GM18517 (cell line): ENCODE data around the gene ANP32B.

ENCODE experiments used
- ATAC-seq: cut with Tn5 transposase; IDR thresholded peaks from one replicate; pipeline ENCODE4 v1.9.1; 2021; ENCODE audit warnings: mild to moderate bottlenecking, moderate library complexity; ENCODE audit not compliant: unreplicated experiment

ANP32B gene

DNA sequence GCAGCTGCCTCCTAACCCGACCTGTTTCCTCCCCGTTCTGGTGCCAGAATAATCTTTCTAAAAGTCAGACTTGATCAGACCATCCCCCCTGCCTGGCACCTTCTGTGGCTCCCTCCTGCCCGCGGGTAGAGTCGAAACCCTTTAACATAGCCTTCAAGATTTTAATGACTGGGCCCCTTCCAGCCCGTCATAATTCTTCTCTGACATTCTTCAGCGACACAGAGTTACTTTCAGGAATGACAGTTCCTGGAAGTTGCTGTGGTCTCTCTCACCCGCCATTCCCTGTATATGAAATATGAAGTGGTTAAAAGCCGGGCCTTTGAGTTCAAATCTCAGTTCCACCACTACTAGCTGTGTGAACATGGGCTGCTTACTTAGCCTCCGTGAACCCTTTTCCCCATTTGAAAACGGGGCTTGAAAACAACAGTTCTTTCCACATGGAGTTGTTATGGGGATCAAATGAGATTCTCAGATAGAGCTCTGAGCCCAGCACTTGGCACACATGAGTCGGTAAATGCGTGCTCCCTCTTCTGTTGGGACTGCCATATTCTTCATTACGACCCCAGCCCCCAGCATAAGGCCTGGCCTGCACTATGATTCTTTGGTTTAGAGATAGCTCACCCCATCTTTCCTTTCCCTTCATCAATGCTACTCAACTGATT lies 74.1 kb downstream of the ANP32B start:
- no peak for ATAC-seq

DNA sequence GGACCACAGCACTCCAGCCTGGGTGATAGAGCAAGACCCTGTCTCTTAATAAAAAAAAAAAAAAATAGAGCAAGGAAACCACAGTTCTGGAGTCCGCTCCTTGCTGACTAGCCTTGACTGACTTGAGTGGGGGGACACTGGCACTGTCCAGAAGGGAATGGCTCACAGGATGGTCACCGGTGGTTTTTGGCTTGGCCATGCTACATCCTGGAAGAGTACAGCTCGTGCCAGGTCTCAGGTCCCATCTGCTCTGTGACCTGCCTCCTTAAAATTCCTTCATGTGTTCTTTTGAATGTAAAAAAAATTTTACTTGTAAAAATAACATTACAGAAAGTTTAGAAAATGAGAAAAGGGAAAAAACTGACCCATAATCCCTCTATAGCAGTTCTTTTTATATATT lies 79.0 kb downstream of the ANP32B start:
- no peak for ATAC-seq

DNA sequence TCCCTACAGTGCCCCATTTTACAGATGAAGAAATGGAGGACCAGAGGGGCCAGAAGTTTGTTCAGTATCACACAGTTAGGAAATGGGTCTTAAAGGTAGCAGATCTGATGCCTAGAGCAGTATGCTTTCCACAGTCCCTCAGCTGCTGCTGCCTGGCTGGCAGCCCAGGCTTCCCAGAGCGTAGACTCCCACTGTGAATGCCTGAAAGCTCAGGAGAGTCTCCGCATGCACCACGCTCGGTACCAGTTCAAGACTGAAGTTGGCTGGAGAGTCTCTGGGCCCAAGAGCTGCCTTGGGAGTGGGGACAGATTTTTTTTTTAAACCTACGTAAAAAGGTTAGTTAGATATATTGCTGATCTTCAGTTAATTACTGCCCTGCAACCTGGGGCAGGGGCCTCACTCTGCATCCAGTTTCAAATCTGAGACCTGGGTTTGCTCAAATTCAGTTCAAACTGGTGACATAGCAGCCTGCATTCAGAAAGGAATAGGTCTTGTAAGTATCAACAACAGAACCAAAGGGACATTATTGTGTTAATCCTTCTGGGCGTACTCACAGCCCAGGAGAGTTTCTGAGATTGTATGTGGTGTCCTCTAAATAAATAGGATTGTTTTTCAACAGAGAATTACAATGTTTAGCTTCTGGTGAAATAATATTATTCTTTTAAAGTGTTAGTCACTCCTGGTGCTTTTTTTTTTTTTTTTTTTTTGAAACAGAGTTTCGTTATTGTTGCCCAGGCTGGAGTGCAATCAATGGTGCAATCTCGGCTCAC lies 81.7 kb downstream of the ANP32B start:
- no peak for ATAC-seq
